A549 (cell line): Measurements from ENCODE around the gene RGS19.

Source experiments
- FOSL2 ChIP-seq, 2 experiments: fragments of 450-650 bp in 1 of 2; fragments of >200 bp in 1 of 2; sonication (Bioruptor Twin) in 1 of 2; formaldehyde crosslinking; IDR thresholded peaks; 2 replicates each; pipeline versions ENCODE4 v1.5.0 to v1.6.1; 2016 to 2020; ENCODE audit warnings: mild to moderate bottlenecking in 1 of 2, moderate library complexity in 1 of 2
- KDM1A ChIP-seq: fragments of 200-600 bp; sonication (generic); IDR thresholded peaks from 2 replicates; pipeline ENCODE4 v1.6.1; 2016; ENCODE audit warnings: low read depth, mild to moderate bottlenecking
- MYC ChIP-seq: IDR thresholded peaks from 2 replicates; pipeline ENCODE4 v1.6.1; 2012; ENCODE audit warnings: mild to moderate bottlenecking, inconsistent platforms, low read length, improper control_type of control experiment, borderline replicate concordance
- PBX3 ChIP-seq: IDR thresholded peaks from 2 replicates; pipeline ENCODE4 v1.6.1; 2012
- POLR2A ChIP-seq: IDR thresholded peaks from 2 replicates; pipeline ENCODE4 v1.6.1; 2012; ENCODE audit warnings: mild to moderate bottlenecking, low read length
- TF ChIP-seq, protein P1 (sequence below): fragments of 200-600 bp; sonication (generic); IDR thresholded peaks from 2 replicates; pipeline ENCODE4 v1.6.1; 2016; ENCODE audit warnings: antibody characterized with exemption, mild to moderate bottlenecking, moderate library complexity

GRCh38 chr20:64030371-64031134 is 48.8 kb downstream of the RGS19 start:
- no peak for TF ChIP-seq FOSL2 (IDR thresholded peaks at IDR 0.05)
- no peak for TF ChIP-seq FOSL2 (CRISPR knock-in tag; IDR thresholded peaks at IDR 0.05)
- no peak for TF ChIP-seq MYC
- TF ChIP-seq, protein P1, sequence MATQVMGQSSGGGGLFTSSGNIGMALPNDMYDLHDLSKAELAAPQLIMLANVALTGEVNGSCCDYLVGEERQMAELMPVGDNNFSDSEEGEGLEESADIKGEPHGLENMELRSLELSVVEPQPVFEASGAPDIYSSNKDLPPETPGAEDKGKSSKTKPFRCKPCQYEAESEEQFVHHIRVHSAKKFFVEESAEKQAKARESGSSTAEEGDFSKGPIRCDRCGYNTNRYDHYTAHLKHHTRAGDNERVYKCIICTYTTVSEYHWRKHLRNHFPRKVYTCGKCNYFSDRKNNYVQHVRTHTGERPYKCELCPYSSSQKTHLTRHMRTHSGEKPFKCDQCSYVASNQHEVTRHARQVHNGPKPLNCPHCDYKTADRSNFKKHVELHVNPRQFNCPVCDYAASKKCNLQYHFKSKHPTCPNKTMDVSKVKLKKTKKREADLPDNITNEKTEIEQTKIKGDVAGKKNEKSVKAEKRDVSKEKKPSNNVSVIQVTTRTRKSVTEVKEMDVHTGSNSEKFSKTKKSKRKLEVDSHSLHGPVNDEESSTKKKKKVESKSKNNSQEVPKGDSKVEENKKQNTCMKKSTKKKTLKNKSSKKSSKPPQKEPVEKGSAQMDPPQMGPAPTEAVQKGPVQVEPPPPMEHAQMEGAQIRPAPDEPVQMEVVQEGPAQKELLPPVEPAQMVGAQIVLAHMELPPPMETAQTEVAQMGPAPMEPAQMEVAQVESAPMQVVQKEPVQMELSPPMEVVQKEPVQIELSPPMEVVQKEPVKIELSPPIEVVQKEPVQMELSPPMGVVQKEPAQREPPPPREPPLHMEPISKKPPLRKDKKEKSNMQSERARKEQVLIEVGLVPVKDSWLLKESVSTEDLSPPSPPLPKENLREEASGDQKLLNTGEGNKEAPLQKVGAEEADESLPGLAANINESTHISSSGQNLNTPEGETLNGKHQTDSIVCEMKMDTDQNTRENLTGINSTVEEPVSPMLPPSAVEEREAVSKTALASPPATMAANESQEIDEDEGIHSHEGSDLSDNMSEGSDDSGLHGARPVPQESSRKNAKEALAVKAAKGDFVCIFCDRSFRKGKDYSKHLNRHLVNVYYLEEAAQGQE, result no peak
- no peak for TF ChIP-seq POLR2A
- no peak for TF ChIP-seq KDM1A
- TF ChIP-seq PBX3, result no peak
